Ecto neural progenitor cell (in vitro differentiated cells): ENCODE data around the gene PTTG2.
"Not testable (repeated sequence)": the region's sequence is repeated elsewhere in the genome, so short reads cannot be mapped to it uniquely, and the experiment has no call there.

Experiments used
- DNase-seq: peaks from one replicate; pipeline ENCODE4 v3.0.0-alpha.2; 2018; ENCODE audit warnings: low spot score

Gene PTTG2

DNA sequence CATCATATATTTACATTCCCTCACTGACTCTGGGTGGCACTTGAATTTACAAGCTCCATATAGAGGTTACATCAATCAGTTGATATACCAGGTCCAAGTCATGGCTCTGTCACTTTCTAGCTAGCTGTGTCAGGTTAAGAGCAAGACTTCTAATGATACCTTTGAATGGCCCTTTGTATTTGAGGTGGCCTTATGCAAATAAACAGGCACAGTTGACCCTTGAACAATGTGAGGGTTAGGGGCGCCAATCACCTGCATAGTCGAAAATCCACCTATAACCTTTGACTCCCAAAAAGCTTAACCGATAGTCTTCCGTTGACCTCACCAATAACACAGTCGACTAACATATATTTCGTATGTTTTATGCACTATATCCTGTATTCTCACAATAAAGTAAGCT lies 1.3 kb upstream of the PTTG2 start:
- no peak for DNase-seq

DNA sequence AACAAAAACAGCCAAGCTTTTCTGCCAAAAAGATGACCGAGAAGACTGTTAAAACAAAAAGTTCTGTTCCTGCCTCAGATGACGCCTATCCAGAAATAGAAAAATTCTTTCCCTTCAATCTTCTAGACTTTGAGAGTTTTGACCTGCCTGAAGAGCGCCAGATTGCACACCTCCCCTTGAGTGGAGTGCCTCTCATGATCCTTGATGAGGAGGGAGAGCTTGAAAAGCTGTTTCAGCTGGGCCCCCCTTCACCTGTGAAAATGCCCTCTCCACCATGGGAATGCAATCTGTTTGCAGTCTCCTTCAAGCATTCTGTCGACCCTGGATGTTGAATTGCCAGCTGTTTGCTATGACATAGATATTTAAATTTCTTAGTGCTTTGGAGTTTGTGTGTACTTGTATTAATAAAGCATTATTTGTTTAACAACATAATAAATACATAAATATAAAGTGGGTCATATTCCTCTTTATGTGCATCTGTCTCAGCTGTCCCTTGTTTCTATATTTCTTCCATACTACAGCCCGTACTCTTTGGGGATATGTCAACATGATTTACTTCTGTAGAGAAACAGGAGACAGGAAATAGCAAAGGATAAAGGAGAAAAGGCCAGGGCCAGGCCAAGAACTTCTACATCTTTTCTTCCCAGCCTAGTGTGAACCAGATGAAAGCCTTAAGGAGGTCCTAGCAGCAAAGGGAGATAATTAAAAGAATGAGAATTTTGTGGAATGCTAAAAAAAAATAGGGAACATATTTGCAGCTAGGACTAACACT lies 667 bp downstream of the PTTG2 start:
- DNase-seq = no peak

DNA sequence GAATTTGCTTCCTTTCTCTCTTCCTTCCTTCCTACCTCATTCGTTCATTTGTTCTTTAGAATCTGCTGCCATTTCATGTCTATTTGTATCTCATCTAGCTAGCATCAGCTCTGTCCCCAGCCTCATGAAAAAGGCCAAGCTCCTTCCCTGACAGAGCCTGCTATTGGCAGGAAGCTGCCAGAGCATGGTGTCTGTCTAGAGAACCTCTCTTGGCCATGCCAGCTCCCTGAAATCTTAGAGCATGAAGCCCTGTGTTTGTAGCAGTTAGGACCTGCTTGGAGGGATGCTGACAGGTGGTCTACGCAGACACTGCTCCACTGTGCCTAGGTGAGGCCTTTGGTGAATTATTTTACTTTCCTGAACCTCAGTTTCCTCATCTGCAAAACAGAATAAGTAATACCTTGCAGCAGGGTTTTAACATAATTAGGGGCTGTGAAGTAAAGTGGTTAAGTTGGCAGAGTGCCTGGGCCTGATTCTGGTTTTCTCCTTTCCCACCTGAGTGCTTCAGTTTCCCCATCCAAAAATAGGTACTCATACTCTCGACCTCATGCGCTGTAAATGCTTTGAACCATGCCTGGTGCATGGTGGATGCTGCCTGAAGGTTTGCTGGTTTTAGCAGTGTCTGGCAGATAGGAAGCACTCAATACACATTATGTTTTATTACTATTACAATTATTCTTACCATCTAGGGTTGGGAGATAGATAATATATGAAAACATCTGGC lies 4.7 kb downstream of the PTTG2 start:
- no peak for DNase-seq

DNA sequence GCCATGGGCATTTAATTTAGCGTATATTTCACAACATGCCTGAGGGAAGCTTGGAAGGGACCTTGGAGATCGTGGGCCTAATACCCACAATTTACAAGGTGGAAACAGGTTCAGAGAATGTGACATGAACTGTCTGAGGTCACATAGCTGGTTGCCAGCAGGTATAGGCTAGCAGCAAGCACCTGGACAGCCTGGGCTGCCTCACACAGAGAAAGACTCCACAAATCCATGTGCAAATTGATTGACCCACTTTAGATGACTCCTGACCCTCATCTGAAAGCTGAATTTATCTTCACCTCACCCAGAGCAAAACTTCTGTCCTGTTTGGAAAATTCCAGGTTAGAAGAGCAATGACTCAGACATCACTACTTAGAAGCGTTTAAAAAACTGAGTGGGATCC lies 5.8 kb downstream of the PTTG2 start:
- DNase-seq = no peak

DNA sequence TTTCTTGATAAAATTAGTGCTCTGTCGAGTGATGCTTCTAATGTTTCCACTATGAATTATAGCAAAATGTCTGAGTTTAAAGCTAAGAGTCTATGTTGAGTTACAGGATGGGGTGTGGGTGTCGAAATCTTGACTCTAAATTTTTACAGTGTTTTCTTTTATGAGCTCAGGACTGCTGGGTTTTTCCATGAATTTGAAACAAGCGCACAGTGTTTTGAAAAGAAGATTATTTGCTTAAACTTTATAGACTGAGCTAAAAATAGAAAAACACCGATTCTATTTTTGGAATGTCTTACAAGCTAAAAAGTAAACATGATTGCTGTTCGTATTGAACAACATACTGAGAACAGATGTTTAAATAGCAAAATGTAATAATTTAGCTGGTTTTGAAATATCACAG lies 7.5 kb downstream of the PTTG2 start:
- DNase-seq = no peak

DNA sequence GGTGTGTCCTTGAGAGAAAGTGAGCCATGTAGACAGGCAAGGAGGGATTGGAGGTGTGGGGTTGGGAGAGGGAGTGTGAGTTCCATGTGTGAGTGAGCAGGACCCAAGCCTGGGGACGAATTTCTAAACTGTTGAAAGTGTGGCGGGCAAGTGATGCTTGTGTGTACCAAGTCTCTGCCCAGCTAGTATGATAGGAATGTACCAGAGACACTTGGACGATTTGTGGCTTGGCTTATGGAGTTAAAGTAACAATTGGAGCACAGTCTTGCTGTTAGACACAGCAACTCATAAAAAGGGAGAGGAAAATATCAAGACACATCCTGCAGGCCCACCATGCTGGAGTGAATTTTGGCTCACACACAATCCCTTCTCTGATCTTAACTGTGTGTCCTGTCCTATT lies 8.5 kb downstream of the PTTG2 start:
- DNase-seq = no peak

DNA sequence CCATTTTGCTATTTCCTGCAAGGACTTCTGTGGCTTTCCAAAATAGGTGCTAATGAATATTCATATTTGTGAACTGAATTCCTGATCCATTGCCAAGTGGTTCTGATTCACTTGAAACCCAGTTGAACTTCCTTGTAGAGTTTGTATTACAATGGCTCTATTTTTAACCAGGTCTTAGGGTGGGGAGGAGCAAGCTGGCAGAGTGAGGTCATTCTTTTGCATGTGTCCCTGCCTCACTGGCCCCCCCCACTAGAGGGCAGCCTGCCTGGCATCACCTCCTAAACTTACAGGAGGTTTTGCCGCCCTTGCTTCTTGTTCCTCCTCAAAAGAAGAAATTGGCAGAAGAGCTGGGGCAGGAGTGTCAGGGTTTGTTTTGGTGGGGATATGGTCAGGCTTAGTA lies 10.5 kb downstream of the PTTG2 start:
- DNase-seq = no peak

DNA sequence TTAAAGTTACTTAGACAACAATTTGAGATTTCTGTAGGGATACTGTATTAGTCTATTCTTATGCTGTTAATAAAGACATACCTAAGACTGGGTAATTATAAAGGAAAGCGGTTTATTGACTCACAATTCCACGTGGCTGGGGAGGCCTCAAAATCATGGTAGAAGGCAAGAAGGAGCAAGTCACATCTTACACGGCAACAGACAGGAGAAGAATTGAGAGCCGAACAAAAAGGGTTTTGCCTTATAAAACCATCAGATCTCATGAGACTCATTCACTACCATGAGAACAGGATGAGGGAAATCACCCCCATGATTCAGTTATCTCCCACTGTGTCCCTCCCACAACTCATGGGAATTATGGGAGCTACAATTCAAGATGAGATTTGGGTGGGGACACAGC lies 11.0 kb downstream of the PTTG2 start:
- DNase-seq = no peak

DNA sequence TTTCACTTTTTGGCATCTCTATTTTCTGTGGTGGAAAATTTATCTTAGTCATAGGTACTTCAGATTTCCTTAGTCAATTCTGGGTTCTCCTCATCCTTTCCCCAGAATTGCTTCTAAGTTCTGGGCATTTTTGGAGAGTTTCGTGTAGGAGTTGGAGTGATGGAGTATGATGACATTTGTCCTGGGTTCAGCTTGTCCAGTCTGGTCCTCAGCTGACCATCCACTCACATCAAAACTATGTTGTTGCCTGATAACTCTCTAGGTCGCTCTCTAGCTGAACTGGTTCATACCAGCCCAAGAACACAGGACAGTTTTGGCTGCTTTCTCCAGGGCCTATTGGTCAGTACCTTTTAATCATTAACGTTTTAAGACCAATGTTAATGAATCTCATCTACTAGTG lies 13.2 kb downstream of the PTTG2 start:
- no peak for DNase-seq

DNA sequence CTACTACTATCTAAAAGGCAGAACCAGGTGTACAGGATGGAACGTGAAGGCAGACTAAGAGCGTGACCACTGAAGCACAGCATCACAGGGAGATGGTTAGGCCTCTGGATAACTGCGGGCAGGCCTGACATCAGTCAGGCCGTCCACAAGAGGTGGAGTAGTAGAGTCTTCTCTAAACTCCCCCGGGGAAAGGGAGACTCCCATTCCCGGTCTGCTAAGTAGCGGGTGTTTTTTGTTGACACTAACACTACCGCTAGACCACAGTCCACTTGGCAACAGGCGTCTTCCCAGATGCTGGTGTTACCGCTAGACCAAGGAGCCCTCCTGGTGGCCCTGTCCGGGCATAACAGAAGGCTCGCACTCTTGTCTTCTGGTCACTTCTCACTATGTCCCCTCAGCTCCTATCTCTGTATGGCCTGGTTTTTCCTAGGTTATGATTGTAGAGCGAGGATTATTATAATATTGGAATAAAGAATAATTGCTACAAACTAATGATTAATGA lies 15.2 kb downstream of the PTTG2 start:
- not testable (repeated sequence) for DNase-seq

DNA sequence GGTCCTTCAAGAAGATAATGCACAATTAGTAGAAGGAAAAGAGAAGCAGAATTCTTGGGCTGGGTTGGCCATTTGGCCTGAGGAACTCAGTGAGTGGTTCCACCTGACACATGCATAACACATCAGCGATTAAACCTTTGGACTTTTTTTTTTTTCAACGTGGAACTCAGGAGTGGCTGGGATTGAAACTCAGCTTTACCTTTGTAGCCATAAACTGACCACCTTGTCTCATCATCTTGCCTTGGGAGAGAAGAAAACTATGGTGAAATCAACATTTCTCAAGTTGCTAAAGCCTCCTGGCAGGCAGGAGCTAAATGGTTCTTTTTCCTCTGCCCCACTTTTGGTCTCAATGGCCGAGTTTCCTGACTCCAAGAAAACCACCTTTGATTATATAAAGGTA lies 16.3 kb downstream of the PTTG2 start:
- no peak for DNase-seq

DNA sequence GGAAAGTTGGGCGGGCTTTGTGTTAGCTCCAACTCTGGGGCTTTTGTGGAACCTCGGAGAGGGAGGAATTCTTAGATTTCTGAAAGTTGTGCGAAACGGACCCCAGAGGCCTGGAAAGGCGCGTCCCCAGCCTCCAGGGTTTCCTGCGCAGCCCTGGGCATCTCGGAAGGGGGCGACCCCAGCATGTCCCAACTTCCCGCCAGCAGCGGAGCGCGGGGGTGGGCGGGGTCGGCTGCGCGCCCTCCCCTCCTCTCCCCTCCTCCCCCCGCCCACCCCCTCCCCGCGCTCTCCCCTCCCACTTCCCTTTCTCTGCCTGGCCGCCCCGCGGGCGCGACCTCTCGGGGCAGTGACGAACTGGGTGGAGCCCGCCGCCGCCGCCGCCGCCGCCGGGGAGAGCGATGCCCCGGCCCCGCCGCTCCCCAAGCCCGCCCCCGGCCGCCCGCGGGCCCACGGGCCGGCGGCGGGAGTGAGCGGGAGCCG lies 16.8 kb downstream of the PTTG2 start:
- peak; percentile 88 for DNase-seq

DNA sequence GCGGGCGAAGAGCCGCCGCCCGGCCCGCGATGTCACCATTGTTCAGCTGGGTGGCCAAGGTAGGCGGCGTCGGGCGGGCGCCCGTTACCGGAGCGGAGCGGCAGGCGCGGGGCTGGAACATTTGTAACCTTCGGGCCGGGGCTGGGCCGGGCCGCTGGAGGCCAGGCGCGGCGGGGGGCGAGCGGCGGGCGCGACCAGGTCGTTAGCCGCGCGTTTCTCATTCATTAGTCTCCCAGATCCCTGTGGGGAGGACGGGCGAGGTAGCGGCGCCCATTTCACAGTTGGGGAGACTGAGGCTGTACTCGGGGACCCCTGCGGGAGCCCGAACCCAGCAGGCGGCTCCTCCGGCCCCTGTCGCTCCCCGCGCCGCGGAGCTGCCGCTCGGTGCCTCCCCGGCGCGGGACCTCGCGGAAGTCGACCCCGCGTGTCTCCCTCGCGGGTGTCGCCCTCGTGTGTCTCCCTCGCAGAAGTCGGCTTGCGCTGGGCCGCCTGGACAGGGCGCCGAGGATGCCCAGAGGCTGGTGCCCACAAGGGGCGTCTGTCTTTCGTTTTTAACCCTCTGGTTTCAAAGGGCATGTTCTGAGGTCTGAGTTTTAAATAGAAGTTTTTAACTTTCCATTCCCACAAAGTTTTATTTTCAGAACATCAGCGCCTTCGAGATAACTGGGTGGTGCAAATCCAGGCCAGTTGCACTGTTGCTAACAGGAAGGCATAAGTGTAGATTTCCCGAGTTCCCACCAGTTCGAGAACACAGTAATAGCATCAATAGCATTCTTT lies 17.5 kb downstream of the PTTG2 start:
- DNase-seq = peak; percentile 71

DNA sequence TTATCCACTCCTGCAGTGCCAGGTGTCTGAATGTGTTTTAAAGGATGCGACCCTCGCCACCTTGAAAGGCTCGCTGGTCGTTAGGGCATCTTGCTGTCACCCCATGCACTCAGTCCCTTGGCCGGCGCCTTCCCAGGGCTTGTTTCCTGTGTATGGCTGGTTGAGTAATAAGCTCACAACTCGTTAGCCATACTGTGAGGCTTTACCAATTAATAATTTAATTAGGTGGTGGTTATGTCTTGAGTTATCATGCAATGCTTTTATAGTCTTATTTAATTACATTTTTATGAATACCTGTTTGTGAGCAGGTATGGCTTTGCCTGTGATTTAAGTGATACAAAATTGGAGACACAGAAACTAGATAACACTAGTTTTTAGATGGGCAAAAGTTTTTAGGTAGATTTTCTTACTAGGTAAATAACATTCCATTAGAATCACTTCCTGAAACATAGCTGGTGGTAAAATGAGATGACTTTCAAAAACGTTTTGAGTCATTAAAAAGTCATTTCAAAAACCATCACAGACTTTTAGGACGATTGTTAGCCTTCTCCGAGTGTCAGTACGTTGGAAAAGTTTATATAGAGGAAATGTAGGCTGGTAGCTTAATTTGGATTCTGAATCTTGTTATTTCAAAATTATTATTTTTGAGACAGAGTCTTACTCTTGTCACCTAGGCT lies 18.2 kb downstream of the PTTG2 start:
- no peak for DNase-seq

DNA sequence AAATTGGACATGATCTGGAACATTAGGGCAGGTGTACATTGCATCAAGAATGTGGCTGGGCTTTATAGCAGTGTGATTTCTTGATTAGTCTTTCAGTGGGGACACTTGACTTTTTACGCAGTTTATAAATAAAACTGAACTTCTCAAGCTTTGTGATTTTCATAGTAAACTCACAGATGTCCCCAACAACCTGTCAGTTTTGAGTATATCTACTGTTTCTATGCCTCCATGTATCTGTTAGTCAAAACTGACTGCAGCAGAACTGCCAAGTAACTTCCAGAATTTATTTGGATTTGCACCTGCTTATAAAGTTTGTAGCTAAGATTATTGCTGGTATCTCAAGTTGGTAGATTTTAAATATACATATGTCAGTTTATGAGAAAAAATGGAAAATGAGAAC lies 20.0 kb downstream of the PTTG2 start:
- no peak for DNase-seq

DNA sequence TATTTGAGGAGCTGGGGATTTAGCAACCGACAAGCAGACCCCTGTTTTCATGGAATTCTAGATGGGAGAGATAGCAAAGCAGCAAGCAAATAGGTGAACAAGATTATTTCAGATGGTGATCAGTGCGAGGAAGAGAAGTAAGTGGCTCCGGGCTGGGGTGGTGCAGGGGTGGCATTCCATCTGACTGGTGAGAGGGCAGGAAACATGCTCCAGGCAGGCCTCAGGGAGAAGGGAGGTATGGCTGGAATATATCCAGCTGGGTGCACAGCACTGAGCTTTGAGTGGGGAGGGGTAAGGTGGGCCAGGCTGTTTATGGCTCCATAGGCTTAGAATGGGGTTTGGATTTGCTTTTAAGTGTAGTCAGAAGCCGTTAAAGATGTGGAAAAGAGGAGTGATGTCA lies 21.2 kb downstream of the PTTG2 start:
- DNase-seq = no peak

DNA sequence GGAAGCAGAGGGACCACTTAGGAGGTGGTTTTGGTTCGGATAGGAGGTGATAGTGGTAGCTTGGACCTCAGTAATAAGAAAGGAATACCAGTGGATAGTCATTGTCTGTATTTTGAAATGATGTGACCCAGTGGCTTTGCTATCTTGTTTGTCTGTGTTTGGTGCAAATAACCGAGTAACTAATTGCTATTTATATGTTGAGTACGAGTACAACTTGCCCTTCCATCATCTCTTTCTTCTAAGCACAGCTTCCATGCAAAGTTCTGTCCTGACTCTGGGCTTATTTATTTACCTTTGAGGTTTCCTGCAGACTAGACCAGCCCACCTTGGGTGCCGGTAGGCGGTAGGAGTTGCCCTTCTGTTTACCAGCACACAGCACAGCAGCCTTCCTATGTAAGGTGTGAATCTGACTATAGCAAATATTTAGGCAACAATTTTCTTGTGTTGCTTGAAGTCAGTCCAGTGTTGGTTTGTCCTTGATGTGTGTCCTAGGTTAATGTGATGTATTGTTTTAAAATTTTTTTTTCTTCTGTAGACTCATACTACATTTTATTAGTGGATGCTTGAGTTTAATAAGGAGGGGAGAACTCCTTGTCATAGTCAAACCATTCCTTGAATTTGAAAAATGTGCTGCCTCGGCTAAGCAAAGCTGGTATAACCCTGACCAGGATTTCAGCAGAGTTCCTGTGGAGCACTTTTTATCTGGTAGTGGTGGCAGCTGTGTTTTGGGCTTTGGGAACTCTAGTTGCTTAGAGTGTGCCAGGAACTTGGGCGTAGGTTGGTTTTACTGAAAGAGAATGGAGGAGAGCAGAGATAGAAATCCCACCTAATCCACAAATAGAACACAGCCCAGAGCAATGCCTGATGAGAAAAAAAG lies 21.9 kb downstream of the PTTG2 start:
- no peak for DNase-seq

DNA sequence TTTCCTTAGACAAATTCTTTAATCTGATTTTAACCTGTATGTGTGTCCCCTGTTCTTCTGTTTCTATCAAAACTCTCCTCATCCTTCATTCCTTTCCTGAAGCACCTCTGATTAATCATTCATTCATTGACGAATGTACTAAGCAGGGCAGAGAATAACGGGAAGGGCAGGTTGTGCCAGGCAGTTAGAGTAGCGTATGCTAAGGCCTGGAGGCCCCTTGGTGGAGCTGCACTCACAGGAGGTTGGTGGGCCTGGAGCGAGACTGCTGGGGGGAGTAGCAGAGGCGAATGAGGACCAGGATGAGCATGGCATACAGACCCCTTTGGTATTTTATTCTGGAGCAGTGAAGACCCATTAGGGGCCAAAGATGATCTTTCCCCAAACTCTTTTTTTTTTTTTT lies 22.5 kb downstream of the PTTG2 start:
- DNase-seq = no peak

DNA sequence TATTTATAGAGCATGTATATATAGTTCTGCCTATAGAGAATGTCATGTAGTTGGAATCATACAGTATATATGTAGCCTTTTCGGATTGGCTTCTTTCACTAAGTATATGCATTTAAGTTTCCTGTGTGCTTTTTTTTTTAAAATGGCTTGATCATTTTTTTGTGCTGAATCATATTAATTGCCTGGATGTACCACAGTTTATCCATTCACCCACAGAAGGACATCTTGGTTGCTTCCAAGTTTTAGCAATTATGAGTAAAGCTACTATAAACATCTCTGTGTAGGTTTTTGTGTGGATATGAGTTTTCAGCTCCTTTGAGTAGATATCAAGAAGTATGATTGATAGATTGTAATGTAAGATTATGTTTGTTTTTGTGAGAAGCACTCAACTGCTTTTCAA lies 23.8 kb downstream of the PTTG2 start:
- DNase-seq = no peak

DNA sequence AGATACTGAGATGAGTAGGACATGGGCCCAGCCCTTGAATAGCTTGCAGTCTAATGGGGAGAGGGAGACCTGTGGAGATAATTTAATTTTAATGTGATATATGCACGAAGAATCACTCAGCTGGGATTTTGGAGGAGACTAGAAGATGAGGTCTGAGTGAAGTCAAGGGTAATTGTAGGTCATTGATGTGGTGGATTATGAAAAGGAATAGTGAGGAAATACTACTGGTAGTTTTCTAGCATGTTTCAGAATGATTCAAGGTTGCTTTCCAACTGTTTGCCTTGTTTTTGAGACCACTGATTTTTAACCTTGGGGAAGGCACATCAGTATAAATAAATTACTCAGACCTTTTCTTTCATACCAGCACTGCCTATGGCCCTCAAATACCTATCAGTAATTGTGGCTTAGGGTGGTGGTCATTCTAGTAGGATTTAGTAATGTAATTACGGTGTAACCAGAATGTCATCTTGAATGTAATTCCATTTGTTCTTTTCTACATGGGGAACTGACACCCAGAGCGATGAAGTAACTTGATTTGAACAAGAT lies 25.6 kb downstream of the PTTG2 start:
- DNase-seq = no peak

DNA sequence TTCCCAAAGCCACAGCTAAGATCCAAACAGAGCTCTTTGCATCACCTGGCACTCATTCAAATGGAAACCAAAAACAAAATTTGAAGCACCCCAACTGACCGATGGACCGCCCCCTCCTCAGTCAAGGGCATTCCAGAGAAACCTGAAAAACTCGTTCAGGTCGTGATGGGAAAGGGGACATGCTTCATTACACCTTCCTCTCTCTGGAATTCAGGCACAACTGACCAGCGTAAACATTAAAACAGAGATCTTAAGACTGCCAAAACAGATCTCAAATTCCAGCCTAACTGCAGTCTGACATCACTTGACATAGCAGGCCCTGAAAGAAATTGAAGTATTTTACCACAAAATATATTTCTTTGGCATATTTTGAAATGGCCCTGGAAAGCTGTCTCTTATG lies 28.5 kb downstream of the PTTG2 start:
- no peak for DNase-seq
